Stimulated activated CD8-positive, alpha-beta memory T cell treated with anti-CD3 and anti-CD28 coated beads, Interleukin-12 subunit alpha, Interleukin-12 subunit beta, amount 100 ng/mL, for 1 hour (primary cell): Measurements from ENCODE around the gene GOLGA2.
"Not testable (repeated sequence)": the region's sequence is repeated elsewhere in the genome, so short reads cannot be mapped to it uniquely, and the experiment has no call there.

Source experiments
- DNase-seq: peaks from one replicate; pipeline ENCODE4 v3.0.0-alpha.2; 2020; ENCODE audit warnings: low read depth

Gene GOLGA2

DNA sequence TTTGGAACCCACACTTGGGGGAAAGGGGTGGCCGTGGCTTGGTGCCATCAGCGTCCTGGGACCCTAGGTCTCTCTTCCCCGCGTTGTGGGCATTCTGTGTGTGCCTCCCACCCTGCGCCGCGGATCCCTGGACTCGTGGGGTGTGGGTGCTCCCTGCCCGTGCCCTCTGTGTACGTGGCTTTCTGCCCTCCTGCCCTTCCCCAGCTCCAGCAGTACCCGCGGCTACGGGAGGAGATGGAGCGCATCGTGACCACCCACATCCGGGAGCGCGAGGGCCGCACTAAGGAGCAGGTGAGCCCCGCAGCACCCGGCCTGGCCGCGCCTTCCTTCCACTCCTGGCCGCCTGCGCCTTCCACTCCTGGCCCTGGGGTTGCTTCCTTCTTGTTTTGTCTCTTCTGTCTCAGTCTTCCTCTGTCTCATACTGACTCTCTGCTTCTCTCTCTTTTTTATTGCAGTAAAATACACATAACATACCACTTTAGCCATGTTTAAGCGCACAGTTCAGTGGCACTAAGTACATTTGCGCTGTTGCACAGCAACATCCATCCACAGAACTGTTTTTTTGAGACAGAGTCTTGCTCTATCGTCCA is 41.9 kb downstream of the GOLGA2 start:
- DNase-seq = no peak

DNA sequence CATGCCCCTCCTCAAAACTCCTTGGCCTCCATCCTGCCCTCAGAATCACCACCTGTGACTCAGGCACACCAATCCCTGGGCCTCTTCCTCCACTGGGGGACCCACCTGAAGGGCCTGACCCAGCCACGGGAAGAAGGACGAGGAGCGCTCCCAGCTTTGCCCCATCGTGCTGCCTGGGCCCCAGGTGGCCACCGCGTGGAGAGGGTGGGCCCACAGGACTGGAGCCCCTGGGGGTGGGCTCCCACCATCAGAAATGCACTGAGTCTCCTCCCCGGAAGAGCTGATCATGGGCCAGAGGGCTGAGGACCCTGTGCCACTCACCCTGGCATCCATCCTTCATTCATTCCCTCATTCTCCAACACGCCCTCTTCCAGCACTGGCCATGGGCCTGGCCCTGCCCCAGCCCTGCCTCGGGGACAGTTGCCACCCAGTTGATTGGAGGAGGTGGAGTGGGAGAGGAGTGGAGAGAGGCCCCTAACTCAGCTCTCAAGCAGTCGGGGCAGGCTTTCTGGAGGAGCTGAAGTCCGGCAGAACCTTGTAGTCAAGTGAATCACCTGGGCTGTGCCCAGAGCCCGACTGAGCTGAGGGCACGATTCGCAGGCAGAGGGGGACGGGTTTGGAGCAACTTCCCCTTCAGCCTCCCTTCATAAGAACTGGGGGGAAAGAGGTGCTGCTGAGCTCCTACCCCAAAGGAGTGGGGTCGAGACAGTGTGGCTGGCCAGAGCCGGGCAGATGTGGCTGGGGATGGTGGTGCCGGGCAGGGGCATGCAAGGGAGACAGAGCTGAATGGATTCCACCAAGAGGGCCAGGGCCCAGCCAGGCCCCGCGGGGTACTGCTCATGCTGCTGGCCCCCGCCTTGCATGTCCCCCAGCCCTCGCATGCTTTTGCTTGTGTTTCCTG is 43.0 kb downstream of the GOLGA2 start:
- no peak for DNase-seq

DNA sequence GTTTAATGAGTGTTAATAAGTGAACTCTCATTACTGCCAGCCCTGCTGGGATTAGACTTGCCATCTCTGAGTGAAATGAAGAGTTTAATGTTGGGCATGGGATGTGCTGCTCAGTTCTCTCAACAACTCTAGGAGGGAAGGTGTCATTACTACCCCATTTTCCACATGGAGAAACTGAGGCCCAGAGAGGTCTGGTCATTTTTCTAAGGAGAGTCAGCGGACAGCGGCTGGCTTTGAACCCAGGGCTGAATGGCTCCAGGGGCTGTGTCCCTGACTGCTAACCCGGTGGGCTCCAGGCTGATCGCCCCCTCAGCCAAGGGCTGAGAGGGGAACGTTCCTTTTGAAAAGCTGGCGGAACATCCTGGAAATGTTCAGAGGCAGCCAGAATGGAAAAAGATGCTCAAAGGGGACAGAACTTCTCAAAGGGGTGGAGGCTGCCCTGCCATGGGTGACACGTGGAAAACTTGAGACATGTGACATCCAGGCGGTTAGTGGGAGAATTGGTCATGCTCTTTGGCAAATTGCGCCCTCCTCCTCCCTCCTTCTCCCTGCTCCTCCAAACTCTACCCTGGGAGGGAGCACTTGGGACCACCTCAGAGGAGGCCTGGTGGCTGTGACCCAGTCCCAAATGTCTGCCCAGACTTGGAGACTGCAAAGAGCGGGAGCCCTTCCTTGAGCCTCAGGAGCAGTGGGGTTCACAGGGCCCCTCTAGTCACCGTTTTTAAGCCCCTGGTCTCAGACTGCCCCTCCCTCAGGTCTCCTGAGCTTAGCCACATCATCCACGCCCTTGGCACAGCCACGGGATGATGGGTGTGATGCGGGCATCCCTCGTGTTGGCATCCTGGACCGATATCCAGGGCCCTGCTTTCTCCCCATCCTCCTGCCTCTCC is 43.9 kb downstream of the GOLGA2 start:
- no peak for DNase-seq

DNA sequence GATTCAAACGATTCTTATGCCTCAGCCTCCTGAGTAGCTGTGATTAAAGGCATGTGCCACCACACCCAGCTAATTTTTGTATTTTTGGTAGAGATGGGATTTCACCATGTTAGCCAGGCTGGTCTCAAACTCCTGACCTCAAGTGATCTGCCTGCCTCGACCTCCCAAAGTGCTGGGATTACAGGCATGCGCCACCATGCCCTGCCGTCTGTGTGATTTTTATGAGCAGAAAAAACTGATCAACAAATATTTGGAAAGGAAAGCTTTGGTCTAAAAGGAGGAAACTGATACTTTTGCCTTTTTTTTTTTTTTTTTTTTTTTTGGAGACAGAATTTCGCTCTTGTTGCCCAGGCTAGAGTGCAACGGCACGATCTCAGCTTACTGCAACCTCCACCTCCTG is 44.9 kb downstream of the GOLGA2 start:
- DNase-seq = not testable (repeated sequence)

DNA sequence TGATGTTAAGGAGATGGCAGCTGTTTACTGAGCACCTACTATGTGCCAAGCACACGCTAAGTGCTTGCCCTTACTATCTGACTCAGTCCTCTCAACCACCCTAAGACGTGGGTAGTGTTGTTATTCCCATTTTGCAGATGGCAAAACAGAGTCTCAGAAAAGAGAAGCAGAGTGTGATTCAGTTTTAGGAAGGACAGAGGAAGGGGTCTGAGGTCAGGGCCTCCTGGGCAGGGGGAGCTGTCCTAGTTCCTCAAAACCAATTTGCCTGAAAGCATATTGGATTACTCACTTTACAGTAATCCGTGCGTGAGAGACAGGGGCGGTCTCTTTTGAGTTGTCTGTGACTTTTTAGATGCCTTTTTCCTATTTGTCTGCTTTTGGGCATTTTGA is 49.4 kb downstream of the GOLGA2 start:
- no peak for DNase-seq

DNA sequence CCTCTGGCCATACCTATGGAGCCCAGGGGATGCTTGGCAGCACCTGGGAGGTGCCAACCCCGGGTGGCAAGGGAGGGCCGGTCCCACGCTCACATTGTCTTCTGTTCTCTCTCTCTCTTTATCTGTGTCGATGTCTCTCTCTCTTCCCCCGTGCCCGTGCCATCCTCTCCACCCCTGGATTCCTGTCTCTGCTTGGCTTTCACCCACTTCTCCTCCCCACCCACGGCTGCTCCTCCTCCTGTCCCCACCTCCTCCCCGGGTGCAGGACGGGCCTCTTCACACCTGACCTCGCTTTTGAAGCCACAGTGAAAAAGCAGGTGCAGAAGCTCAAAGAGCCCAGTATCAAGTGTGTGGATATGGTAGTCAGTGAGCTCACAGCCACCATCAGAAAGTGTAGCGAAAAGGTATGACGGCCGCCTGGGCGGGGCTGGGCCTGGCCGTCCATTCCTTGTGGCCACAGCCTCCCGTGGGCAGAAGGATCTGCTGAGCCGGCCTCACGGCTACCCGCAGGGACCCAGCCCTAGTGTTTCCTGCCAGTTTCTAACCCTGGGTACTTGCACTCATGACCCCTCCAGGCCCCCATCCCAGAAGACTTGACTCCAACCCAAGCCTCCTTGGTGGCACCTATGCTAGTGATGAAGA is 49.9 kb downstream of the GOLGA2 start:
- no peak for DNase-seq

DNA sequence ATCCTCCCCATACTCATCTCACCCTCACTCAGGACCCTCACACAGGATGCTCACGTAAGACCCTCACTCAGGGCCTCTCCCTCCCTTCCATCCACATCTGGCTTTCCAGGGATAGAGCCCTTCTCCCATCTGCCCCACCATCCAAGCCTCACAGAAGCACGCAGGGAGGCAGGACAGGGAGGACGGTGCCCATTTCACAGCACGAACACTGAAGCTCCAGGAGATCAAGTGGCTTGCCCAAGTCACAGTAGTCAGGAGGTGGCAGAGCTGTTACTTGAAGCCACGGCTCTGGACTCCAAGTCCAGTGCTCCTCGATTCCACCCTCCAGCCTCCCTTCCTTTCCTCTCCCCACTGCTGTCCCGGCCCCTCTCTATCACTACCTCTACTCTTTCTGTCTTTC is 50.9 kb downstream of the GOLGA2 start:
- DNase-seq = no peak

DNA sequence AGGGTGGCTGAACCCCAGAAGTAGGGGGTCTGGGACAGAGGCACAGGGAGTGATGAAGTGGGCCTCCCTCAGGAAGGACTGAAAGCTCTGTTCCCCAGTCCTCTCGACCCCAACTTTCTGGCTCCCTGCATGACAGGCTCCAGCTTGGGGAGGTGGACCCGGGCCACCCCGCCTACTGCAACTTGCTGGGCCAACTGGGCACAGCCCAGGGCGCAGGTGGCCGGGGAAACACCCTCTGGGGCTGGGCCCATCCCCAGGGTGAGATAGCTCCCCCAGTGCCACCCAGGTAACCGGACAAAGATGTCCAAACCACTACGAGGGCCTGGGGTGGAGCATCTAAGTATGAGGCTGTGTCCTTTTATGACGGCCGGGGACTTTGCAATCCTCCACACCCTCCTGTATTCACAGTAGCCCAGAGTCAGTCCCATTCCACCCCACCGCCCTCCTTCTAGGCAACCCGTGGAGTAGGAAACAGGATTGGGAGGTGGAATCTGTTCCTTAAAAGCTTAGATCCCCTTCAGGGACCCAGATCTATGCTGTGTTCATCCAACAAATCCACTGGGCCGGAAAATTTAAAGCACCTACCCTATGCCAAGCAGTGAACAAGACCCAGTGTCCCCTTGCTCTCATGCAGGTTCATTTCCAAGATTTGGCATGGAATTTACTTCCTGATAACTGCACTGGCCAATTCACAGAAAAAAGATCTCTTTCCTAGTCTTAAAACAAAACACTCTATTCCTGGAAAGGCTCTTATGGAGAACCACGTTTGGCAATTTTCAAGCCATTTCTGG is 52.7 kb downstream of the GOLGA2 start:
- no peak for DNase-seq

DNA sequence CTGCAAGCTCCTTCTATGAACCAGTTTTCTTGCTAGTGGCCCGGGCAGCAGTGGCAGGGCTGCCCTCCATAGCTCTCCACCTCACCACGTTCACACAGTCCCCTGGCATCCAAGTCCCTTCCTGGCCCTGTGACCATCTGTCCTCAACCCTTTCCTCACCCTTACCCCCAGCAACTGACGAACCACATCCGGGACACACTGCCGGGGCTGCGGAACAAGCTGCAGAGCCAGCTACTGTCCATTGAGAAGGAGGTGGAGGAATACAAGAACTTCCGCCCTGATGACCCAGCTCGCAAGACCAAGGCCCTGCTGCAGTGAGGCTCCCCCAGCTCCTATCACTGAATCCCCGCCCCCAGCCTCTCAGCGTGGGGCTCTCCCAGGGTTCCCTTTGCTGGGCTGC is 53.8 kb downstream of the GOLGA2 start:
- no peak for DNase-seq

DNA sequence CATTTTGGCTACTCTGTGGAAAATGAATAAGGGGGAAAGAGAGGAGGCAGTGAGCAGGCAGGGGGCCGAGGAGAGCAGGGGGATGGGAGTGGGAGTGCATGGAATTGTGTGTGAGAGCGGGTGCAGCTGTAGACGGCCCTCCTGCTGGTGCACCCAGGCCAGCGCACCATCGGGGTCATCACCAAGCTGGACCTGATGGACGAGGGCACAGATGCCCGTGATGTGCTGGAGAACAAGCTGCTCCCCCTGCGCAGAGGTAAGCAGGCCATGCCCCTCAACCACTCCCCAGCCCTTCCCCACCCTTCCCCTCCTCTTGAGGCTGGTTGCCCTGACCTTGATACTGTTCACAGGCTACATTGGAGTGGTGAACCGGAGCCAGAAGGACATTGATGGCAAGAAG is 56.0 kb downstream of the GOLGA2 start:
- DNase-seq = no peak

DNA sequence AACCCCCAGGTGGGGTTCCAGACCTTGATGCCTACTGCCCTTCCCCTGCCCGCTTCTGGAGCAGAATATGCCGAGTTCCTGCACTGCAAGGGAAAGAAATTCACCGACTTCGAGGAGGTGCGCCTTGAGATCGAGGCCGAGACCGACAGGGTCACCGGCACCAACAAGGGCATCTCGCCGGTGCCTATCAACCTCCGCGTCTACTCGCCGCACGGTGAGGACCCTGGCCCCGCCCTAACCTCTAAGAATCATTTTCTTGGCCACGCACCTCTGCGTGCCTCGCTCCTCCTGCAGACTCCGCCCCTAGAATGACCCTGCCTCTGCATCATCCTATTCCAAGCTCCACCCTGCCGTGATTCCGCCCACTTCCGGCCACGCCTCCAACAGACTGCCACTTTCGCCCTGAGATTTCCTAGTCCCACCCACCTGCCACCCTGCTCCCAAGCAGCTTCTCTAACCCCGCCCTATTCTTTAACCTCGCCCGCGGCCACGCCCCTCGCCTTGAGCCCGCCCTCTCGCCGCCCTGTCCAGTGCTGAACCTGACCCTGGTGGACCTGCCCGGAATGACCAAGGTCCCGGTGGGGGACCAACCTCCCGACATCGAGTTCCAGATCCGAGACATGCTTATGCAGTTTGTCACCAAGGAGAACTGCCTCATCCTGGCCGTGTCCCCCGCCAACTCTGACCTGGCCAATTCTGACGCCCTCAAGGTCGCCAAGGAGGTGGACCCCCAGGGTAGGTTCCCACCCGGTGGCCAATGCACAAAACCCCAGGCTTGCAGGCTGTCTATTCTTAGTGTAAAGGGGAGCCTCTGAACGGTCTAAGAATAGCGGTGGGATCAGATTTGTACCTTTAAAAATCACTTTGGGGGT is 57.1 kb downstream of the GOLGA2 start:
- DNase-seq = peak; percentile 83

DNA sequence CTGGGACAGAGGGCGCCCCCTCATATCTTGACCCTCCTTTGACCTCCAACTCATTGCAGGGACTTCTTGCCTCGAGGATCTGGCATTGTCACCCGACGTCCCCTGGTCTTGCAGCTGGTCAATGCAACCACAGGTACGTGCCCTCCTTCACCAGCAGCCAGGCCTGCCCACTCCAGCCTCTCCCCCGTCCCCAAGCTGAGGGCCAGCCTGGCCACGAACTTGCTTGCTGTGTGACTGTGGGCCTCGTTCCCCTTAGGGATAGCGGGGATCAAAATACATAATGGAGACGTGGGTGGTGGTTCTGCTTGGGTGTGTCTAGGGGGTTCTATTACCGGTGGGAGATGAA is 57.7 kb downstream of the GOLGA2 start:
- DNase-seq = no peak

DNA sequence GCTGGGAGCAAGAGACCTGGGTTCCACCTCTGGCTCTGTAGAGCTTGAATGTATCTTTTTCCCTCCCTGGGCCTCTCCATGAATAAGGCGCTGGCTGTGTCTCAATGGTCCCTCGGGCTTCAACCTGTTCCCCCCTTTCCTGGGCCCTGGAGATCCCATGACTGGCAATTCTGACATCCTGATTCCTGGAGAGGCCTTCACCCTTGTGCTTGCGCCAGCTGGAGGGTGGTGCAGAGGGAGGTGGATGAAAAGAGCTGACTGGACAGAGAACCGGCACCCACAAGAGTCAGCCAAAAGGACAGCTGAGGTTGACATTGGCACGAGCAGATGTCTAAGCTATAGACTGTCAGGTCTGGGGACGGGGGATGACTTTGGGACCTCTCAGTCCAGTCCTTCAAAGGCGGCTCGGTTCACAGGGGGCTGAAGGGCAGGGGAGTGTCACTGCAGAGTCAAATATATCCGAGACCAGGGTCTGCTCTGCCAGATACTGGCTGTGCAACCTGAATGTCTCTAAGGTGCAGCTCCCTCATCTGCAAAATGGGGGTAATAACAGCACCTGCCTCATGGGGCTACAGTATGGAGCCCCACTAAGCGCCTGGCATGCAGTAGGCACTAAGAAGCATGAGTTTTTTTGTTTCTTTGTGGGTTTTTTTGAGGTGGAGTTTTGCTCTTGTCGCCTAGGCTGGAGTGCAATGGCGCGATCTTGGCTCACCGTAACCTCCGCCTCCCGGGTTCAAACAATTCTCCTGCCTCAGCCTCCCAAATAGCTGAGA is 58.8 kb downstream of the GOLGA2 start:
- no peak for DNase-seq

DNA sequence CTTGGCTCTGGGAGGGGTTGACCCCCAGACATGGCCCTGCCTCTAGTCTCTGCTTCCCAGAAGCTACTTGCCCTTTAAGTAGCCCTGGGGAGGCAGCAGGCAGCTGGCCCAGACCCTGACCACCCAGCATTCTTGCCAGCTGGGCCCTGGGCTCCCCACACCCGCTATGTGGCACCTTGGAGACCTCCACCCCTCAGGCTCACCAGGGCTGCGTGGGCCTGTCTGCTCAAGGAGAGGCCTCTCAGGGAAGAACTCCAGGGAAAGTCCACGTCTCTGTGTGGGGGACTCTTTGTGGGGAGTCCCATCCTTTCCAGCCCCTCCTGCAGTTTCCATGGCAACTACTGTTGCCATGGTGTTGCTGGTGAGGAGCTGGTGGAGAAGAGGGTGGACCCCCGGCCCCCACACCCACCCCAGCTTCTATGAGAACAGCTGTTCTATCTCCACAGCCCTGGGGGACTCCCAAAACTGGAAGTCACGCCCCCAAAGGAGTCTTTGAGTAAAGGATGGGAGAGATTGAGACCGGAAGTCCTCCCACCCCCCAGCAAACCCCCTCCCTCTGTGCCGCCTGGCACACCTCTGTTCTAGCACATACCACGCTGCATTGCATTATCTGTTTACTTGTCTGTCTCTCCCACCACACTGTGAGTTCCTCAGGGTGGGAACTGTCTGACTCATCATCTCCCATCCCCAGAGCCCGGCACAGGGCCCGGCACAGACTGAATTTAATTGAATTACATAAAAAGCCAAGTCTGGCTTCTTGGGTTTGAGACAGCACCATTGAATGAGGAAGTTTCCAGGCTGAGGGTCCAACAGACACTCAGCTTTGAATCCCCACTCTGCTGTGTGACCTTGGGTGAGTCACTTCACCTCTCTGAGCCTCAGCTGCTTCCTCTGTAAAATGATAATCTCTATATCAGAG is 60.1 kb downstream of the GOLGA2 start:
- DNase-seq = no peak

DNA sequence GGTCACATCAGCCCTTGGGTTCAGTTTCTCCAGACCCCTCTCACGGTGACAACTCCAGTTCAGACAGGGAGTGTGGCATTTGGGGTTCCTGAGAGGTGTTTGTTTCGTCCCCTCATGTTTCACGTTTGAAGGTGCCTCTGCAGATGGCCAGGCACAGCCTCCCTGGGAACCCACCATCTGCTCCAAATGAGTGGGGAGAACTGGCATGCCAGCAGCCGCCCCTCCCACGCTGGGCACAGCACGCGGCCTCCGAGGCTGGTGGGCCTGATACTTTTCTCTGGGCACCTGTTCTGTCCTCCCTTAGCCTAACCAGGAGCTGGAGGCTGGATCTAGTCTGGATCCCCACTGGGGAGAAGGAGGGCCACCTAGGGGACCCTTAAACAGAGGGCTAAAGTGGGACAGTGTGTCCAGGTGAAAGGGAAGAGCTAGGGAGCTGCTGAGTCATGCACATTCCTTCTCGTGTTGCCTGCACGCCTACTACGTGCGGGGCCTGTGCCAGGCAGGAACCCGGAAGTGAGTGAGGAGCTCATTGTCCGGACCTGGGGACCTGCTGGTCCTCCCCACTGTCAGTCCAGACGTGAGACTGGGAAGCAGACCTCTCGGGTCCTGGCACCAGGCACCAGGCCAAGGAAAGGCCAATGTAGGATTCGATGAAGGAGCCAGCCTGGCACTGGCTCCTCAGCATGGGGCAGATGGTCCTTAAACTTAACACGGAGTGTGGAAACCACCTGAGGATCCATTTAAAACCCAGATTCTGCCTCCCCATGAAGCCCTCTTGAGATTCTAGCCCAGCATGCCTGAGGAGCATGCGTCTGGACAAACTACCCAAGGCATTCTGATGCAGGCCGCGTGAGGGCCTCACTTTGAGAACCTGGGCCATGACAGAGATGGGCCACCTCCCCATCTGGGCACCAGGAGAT is 61.0 kb downstream of the GOLGA2 start:
- no peak for DNase-seq

DNA sequence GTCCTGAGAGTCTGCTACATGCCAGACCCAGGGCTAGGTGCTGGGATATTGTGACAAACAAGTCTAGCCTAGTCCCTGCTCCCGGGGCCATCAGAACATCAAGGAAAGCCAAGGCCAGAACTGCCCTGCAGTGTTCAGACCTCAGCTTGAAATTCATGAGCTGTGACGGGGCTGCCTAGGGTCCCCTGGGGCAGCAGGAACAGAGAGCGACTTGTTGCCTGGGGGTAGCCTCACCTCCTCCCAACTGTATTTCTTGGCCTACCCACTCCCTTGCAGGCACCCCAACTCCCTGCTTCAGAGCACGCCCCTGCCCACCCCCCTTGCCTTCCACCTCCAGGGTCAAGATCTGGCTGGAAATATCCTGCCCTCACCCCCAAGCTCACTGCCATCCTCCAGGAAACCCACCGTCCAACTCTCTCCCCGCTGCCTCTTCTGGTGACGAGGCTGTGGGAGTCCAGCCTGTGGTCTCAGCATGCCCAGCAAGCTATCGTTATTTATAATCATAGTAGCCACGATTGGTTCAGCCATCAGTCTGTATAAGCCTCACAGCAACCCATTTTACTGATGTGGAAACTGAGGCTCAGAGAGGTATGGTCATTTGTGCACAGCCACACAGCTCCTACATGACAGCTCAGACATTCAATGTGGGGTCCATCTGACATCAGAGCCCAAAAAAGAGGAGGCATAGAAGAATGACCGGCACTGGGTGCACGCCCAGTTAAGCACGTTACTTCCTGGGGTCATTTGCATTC is 61.9 kb downstream of the GOLGA2 start:
- DNase-seq = no peak

DNA sequence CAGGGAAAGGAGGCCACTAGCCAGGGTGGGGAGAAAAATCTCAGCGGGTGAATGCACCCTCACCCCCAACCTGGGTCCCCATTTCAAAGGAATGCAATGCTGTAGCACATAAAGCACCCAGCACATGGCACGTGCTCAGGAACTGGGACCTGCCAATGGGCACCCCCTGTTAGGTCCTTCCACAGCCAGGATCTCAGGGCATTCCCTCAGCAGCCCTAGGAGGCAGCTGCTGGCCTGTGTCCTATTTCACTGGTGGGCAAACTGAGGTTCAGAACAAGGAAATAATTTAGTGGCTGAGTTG is 63.9 kb downstream of the GOLGA2 start:
- no peak for DNase-seq
